Right renal pelvis (tissue), 4 donors: ENCODE data around the gene LRBA. TPM values are rescaled to one million over a fixed set of nuclear protein-coding genes. Genes with fewer than 3 reads are reported as not detected.
"Not testable (repeated sequence)": the region's sequence is repeated elsewhere in the genome, so short reads cannot be mapped to it uniquely, and the experiment has no call there.

ENCODE experiments used
- DNase-seq, 4 donors: peaks; one replicate each; pipeline ENCODE4 v3.0.0-alpha.2; 2013; ENCODE audit warnings: low read depth in 4 of 4, low spot score in 3 of 4, missing footprints in 1 of 4
- polyA plus RNA-seq, 4 donors: library from polyadenylated mRNA; unstranded; fragments of 120-200 nt; gene quantifications; one replicate each; pipeline ENCODE4 v1.2.1, GENCODE V29; 2013; ENCODE audit not compliant: insufficient read length in 4 of 4

LRBA gene
- polyA plus RNA-seq, 4 donors = 62.2 to 70.6 (median 67.6) TPM

GRCh38 chr4:150577796-150578195 lies 437.3 kb downstream of the LRBA start:
- DNase-seq = no peak

- no peak for DNase-seq
Observed at GRCh38 chr4:150574678-150575077, 440.4 kb downstream of the LRBA start.

GRCh38 chr4:150573534-150573933 lies 441.6 kb downstream of the LRBA start:
- no peak for DNase-seq

GRCh38 chr4:150572704-150573504 lies 442.2 kb downstream of the LRBA start:
- DNase-seq = no peak

- no peak for DNase-seq
Observed at GRCh38 chr4:150570862-150571261, 444.2 kb downstream of the LRBA start.

- no peak for DNase-seq
Observed at GRCh38 chr4:150569998-150570535, 445.0 kb downstream of the LRBA start.

GRCh38 chr4:150569384-150569987 lies 445.6 kb downstream of the LRBA start:
- DNase-seq = no peak

GRCh38 chr4:150567070-150567469 lies 448.0 kb downstream of the LRBA start:
- no peak for DNase-seq

GRCh38 chr4:150564967-150565366 lies 450.1 kb downstream of the LRBA start:
- not testable (repeated sequence) for DNase-seq

GRCh38 chr4:150562751-150563150 lies 452.3 kb downstream of the LRBA start:
- DNase-seq = no peak

GRCh38 chr4:150562250-150562649 lies 452.8 kb downstream of the LRBA start:
- DNase-seq = no peak

GRCh38 chr4:150561143-150561737 lies 453.8 kb downstream of the LRBA start:
- no peak for DNase-seq

GRCh38 chr4:150557811-150558210 lies 457.3 kb downstream of the LRBA start:
- DNase-seq = not testable (repeated sequence)

GRCh38 chr4:150547154-150547838 lies 467.8 kb downstream of the LRBA start:
- no peak for DNase-seq

- no peak for DNase-seq
Observed at GRCh38 chr4:150546286-150546685, 468.8 kb downstream of the LRBA start.

GRCh38 chr4:150543042-150543441 lies 472.0 kb downstream of the LRBA start:
- DNase-seq = no peak

GRCh38 chr4:150541681-150542080 lies 473.4 kb downstream of the LRBA start:
- DNase-seq = no peak

GRCh38 chr4:150540959-150541360 lies 474.1 kb downstream of the LRBA start:
- DNase-seq = no peak

GRCh38 chr4:150540536-150540935 lies 474.5 kb downstream of the LRBA start:
- no peak for DNase-seq

- not testable (repeated sequence) for DNase-seq
Observed at GRCh38 chr4:150537911-150538310, 477.2 kb downstream of the LRBA start.

GRCh38 chr4:150534818-150535217 lies 480.3 kb downstream of the LRBA start:
- DNase-seq = no peak
